ENCODE data around the gene PMIS2.

The PMIS2 gene

GRCh38 chr19:35562776-35563175 is 23.2 kb upstream of the PMIS2 start (continued):
- TF ChIP-seq ZNF280D (tag by site-specific recombination; IDR thresholded peaks at IDR 0.05) (no peak), ZNF148 (tag by site-specific recombination; IDR thresholded peaks at IDR 0.05; ENCODE audit: borderline replicate concordance) (no peak), ZNF394 (tag by site-specific recombination; IDR thresholded peaks at IDR 0.05; ENCODE audit: borderline replicate concordance) (peak; percentile 77; the same call in 1 of the 2 replicates), ZNF280C (tag by site-specific recombination; IDR thresholded peaks at IDR 0.05) (no peak), ZBTB20 (tag by site-specific recombination; IDR thresholded peaks at IDR 0.05) (no peak), ZNF561 (tag by site-specific recombination; IDR thresholded peaks at IDR 0.05; ENCODE audit: borderline replicate concordance) (no peak), ZNF366 (tag by site-specific recombination; conservative IDR thresholded peaks at IDR 0.05) (peak; percentile 99), ZSCAN30 (tag by site-specific recombination; IDR thresholded peaks at IDR 0.05) (no peak), ZNF585B (tag by site-specific recombination; IDR thresholded peaks at IDR 0.05) (no peak), ZBTB44 (tag by site-specific recombination; IDR thresholded peaks at IDR 0.05) (no peak), ZNF174 (tag by site-specific recombination; IDR thresholded peaks at IDR 0.05) (no peak), ZNF776 (tag by site-specific recombination; IDR thresholded peaks at IDR 0.05; ENCODE audit: borderline replicate concordance) (0 out of 2 replicates have a peak, but pooled peaks have one; percentile 77), SP7 (tag by site-specific recombination; IDR thresholded peaks at IDR 0.05) (no peak), HIC1 (tag by site-specific recombination; IDR thresholded peaks at IDR 0.05) (no peak), ZBTB17 (tag by site-specific recombination; IDR thresholded peaks at IDR 0.05) (0 out of 2 replicates have a peak, but pooled peaks have one; percentile 24), ZBTB21 (tag by site-specific recombination; IDR thresholded peaks at IDR 0.05) (no peak), ZNF214 (tag by site-specific recombination; IDR thresholded peaks at IDR 0.05; ENCODE audit: borderline replicate concordance) (no peak), ZFP37 (tag by site-specific recombination; IDR thresholded peaks at IDR 0.05) (no peak), YY2 (tag by site-specific recombination; IDR thresholded peaks at IDR 0.05) (no peak), EGR2 (tag by site-specific recombination; IDR thresholded peaks at IDR 0.05; ENCODE audit: low read depth) (no peak), KLF7 (tag by site-specific recombination; IDR thresholded peaks at IDR 0.05; ENCODE audit: borderline replicate concordance) (no peak), ZNF140 (tag by site-specific recombination; IDR thresholded peaks at IDR 0.05) (no peak), ZNF529 (tag by site-specific recombination; IDR thresholded peaks at IDR 0.05; ENCODE audit: insufficient replicate concordance) (no peak), ZBTB7A (tag by site-specific recombination; IDR thresholded peaks at IDR 0.05; ENCODE audit: low read depth) (no peak), TSHZ1 (tag by site-specific recombination; IDR thresholded peaks at IDR 0.05; ENCODE audit: borderline replicate concordance) (no peak)
